ENCODE data around the gene HAS3. TPM values are rescaled to one million over a fixed set of nuclear protein-coding genes. Genes with fewer than 3 reads are reported as not detected.

Gene HAS3
- total RNA-seq, 1 experiment from 2014 or later = 92.5 TPM

DNA sequence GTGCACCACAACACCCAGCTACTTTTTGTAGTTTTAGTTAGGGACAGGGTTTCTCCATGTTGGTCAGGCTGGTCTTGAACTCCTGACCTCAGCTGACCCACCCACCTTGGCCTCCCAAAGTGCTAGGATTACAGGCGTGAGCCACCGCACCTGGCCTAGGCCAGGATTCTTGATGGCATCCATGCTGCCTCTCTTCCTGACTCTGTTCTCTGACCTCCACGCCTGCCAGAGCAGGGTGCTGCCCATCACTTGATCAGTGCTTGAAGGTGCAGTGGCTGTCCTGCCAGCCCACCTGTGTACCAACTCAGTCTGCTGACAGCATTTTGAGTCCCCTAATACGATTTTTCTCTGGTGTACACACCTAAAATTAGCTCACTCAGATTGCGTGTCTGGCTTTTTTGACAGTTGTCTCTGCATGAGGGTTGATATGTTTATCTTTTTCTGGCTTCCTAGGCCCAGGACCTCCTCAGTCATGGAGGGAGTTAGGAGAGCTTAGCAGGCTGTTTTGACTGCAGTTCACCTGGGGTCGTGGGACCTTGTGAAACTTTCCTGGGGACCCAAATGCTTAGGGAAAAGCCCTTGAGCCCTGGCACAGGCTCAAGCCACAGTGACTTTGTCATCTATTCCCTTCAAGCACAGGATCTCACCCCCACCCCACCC, 5.9 kb downstream of the HAS3 start:
- peak overlapping the region; percentile 31; the same call in 1 of the 2 replicates for H3K4me2 ChIP-seq (ENCODE audit: low read length)
- H3K27ac ChIP-seq (ENCODE audit: low read length) = peak overlapping the region; percentile 32; the same call in 1 of the 2 replicates
- no peak overlapping the region for H2AFZ ChIP-seq (ENCODE audit: low read length)
- H3K27me3 ChIP-seq (ENCODE audit: low read length) = no peaks in the 10 kb centered on the region
- H4K20me1 ChIP-seq (ENCODE audit: low read length) = peaks cover 45% of the 10 kb centered on the region
- ATAC-seq (no peak), DNase-seq (no peak)
- peaks cover 37% of the 10 kb centered on the region for H3K4me1 ChIP-seq (ENCODE audit: insufficient read depth, low read length)
- H3F3A ChIP-seq (ENCODE audit: low read length, unreplicated experiment) = peaks cover 6% of the 10 kb centered on the region
- H3K4me3 ChIP-seq (ENCODE audit: low read length) = no peak overlapping the region
- CTCF ChIA-PET = no interaction called here
- H3K9me2 ChIP-seq (replicated peaks; ENCODE audit: low read length) = no peaks in the 10 kb centered on the region
- POLR2A ChIA-PET (ENCODE audit: unreplicated experiment) = interaction anchor here (0.6 kb wide), 1 partner anchor 91 kb away, joined by 5 read pairs; no protein-coding TSS in a partner anchor
- TF ChIP-seq, protein P1, sequence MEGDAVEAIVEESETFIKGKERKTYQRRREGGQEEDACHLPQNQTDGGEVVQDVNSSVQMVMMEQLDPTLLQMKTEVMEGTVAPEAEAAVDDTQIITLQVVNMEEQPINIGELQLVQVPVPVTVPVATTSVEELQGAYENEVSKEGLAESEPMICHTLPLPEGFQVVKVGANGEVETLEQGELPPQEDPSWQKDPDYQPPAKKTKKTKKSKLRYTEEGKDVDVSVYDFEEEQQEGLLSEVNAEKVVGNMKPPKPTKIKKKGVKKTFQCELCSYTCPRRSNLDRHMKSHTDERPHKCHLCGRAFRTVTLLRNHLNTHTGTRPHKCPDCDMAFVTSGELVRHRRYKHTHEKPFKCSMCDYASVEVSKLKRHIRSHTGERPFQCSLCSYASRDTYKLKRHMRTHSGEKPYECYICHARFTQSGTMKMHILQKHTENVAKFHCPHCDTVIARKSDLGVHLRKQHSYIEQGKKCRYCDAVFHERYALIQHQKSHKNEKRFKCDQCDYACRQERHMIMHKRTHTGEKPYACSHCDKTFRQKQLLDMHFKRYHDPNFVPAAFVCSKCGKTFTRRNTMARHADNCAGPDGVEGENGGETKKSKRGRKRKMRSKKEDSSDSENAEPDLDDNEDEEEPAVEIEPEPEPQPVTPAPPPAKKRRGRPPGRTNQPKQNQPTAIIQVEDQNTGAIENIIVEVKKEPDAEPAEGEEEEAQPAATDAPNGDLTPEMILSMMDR (conservative IDR thresholded peaks at IDR 0.05; ENCODE audit: low read depth, low read length) = no peak
- no peak for TF ChIP-seq EZH2 (IDR thresholded peaks at IDR 0.05; ENCODE audit: low read length, unreplicated experiment)
- peaks cover 63% of the 10 kb centered on the region for H3K36me3 ChIP-seq (ENCODE audit: low read depth, low read length)
- intact Hi-C loops (cut with micrococcal nuclease) = no loop called here
- H3K9me3 ChIP-seq (ENCODE audit: low read length) = no peaks in the 10 kb centered on the region
- peaks cover 52% of the 10 kb centered on the region for H3K79me2 ChIP-seq (ENCODE audit: low read length)
- no TSS peak for BruUV-seq (replicated peaks)
- no peak overlapping the region for H3K9ac ChIP-seq (ENCODE audit: low read length)

DNA sequence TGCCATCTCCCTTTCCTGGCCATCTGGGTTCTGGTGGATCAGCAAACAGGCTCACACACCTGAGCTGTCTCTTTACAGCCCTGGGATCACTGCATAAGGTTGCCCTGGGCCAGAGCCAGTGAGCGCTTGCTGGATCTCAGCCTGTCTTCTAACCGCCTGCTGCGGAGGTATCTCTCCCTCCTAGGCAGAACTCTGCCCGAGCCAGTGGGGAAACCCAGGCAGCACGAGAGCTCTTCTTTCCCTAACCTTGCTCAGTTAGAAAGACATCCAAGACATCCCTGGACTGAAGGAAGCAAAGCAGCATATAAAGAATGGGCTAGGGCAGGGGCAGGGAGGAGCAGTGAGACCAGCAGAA, 6.4 kb downstream of the HAS3 start:
- no TSS peak for BruUV-seq (replicated peaks)
- Histone ChIP-seq H3F3A (ENCODE audit: low read length, unreplicated experiment) (peaks cover 7% of the 10 kb centered on the region), H4K20me1 (ENCODE audit: low read length) (peaks cover 44% of the 10 kb centered on the region), H3K4me3 (ENCODE audit: low read length) (no peak overlapping the region), H3K36me3 (ENCODE audit: low read depth, low read length) (peaks cover 67% of the 10 kb centered on the region), H3K4me1 (ENCODE audit: insufficient read depth, low read length) (peaks cover 37% of the 10 kb centered on the region), H3K9me2 (replicated peaks; ENCODE audit: low read length) (no peaks in the 10 kb centered on the region), H2AFZ (ENCODE audit: low read length) (no peak overlapping the region), H3K4me2 (ENCODE audit: low read length) (peak overlapping the region; percentile 31; the same call in 1 of the 2 replicates), H3K9ac (ENCODE audit: low read length) (no peak overlapping the region), H3K27ac (ENCODE audit: low read length) (peak overlapping the region; percentile 32), H3K27me3 (ENCODE audit: low read length) (no peaks in the 10 kb centered on the region), H3K9me3 (ENCODE audit: low read length) (no peaks in the 10 kb centered on the region), H3K79me2 (ENCODE audit: low read length) (peaks cover 46% of the 10 kb centered on the region)
- TF ChIP-seq EZH2phosphoT487 (IDR thresholded peaks at IDR 0.05; ENCODE audit: borderline replicate concordance, low read length) = no peak
- TF ChIP-seq, protein P1 (conservative IDR thresholded peaks at IDR 0.05; ENCODE audit: low read depth, low read length) = no peak
- ChIA-PET POLR2A (ENCODE audit: unreplicated experiment) (no interaction called here), CTCF (no interaction called here)
- intact Hi-C loops (cut with micrococcal nuclease) = no loop called here
- no peak for DNase-seq
- ATAC-seq = no peak

DNA sequence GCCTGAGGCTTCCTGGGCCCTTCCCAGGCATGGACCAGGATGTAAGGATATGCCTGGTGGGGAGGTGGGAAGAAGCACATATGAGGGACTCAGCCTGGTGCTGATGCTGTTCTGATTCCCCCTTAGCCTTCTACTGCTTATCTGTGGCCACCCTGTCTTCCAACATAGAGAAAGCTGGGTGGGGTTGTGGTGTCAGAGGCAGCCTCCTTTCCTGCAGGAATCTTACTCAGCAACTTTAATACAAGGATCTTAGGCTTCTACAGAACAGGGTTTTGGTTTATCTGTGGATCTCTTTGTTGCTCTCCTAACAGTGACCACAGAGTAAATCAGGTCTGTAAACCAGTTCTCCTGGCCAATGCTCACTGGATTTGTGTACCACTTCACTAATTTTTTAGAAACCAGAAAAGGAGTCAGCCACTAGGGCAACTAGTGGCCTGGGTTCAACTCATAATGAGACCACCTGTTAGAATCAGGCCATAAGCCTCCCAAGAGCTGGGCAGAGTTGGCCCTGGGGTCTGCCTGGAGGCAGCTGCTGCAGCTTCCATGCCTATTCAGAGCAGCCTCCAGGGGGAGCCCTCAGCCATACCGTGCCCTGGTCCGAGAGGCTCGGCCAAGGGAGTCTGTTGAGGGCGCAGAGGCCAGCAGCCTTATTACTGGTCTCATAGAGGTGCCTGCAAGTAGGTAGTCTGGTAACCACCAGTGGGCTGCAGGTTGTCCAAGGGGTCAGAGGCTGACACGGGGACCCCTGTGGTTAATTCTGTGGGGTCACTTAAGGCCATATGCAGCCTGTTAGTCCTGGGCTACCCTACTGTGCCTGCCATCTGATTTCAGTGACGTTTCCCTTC, 7.1 kb downstream of the HAS3 start:
- CTCF ChIA-PET = interaction anchor here (0.6 kb wide), 1 partner anchor 282 kb away, joined by 5 read pairs; no protein-coding TSS in a partner anchor
- H3K4me2 ChIP-seq (ENCODE audit: low read length) = no peak overlapping the region; the same call in 1 of the 2 replicates
- H3F3A ChIP-seq (ENCODE audit: low read length, unreplicated experiment) = peaks cover 14% of the 10 kb centered on the region
- H3K4me3 ChIP-seq (ENCODE audit: low read length) = no peak overlapping the region
- peaks cover 40% of the 10 kb centered on the region for H4K20me1 ChIP-seq (ENCODE audit: low read length)
- no peaks in the 10 kb centered on the region for H3K27me3 ChIP-seq (ENCODE audit: low read length)
- BruUV-seq (replicated peaks) = no TSS peak
- peaks cover 37% of the 10 kb centered on the region for H3K4me1 ChIP-seq (ENCODE audit: insufficient read depth, low read length)
- H3K9me3 ChIP-seq (ENCODE audit: low read length) = no peaks in the 10 kb centered on the region
- H2AFZ ChIP-seq (ENCODE audit: low read length) = no peak overlapping the region
- intact Hi-C loops (cut with micrococcal nuclease) = no loop called here
- POLR2A ChIA-PET (ENCODE audit: unreplicated experiment) = no interaction called here
- DNase-seq (peak; percentile 38), ATAC-seq (peak; percentile 28)
- H3K79me2 ChIP-seq (ENCODE audit: low read length) = peaks cover 40% of the 10 kb centered on the region
- TF ChIP-seq, protein P1 (conservative IDR thresholded peaks at IDR 0.05; ENCODE audit: low read depth, low read length) = peak; percentile 71
- no peak for TF ChIP-seq EZH2phosphoT487 (IDR thresholded peaks at IDR 0.05; ENCODE audit: borderline replicate concordance, low read length)
- no peaks in the 10 kb centered on the region for H3K9me2 ChIP-seq (replicated peaks; ENCODE audit: low read length)
- peak overlapping the region; percentile 32 for H3K27ac ChIP-seq (ENCODE audit: low read length)
- H3K36me3 ChIP-seq (ENCODE audit: low read depth, low read length) = peaks cover 67% of the 10 kb centered on the region
- H3K9ac ChIP-seq (ENCODE audit: low read length) = no peak overlapping the region

Measured in PC-3 (cell line).